Stimulated activated CD8-positive, alpha-beta memory T cell treated with anti-CD3 and anti-CD28 coated beads, Interleukin-7, amount 100 ng/mL, for 1 hour (primary cell): Measurements from ENCODE around the gene KRTAP5-7.
"Not testable (repeated sequence)": the region's sequence is repeated elsewhere in the genome, so short reads cannot be mapped to it uniquely, and the experiment has no call there.

Source experiments
- DNase-seq, 2 donors: peaks; one replicate each; pipeline ENCODE4 v3.0.0-alpha.2; 2020; ENCODE audit warnings: low read depth in 2 of 2

KRTAP5-7 gene

GRCh38 chr11:71526796-71527575, at the start of gene KRTAP5-7:
KRTAP5-7 (plus strand) TSS chr11:71527267; CDS start chr11:71527301, 34 bp downstream.
- not testable (repeated sequence) for DNase-seq

DNA sequence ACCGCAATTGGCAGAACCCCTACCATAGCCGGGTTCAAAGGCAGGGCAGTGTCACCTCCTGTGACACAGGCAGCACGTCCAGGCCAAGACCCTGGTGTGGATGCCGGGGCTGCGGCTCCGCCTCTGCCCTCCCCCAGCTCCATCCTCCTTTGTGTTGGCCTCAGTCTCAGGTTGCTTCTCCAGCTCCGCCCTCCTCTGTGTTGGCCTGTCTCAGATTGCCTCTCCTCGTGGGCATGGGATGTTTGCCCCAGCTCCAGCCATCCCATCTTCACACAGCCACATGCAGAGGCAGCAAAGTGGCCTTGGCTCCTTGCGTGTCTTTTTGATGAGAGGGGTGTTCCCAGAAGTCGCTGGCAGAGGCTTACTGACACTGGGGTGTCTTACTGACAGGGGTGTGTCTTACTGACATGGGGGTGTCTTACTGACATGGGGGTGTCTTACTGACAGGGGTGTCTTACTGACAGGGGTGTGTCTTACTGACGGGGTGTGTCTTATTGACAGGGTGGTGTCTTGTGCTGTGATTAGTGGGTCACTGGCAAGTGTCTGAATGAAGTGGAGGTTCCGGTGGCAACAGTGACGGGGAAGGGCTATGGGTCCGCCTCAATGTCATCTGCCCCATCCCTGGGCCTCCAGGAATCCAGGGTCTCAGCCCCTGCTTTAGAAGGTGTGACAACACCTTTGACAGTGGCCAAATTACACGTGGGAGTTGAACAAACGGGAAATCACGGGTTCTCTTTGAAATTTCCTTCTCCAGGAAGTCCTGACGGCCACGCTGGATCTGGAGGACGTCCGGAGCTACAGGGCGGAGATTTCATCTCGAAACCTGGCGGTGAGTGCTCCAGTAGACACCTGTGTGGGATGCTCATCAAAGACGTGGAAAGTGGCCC, 49.2 kb upstream of the KRTAP5-7 start:
- no peak for DNase-seq

DNA sequence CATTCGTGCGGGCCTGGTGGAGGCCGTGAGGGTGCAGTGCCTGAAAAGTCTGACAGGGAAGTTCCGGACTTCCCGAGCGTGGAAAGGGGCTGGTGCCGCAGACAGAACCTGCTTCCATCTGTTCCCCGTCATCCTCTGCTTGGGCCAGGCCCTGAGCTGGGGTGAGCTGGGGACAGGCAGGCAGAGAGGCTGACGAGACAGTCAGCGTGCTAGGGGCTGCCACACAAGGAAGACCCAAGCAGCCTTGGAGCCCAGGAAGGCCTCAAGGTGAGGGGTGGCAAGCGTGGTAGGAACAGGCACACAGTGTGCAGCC, 48.6 kb upstream of the KRTAP5-7 start:
- no peak for DNase-seq

DNA sequence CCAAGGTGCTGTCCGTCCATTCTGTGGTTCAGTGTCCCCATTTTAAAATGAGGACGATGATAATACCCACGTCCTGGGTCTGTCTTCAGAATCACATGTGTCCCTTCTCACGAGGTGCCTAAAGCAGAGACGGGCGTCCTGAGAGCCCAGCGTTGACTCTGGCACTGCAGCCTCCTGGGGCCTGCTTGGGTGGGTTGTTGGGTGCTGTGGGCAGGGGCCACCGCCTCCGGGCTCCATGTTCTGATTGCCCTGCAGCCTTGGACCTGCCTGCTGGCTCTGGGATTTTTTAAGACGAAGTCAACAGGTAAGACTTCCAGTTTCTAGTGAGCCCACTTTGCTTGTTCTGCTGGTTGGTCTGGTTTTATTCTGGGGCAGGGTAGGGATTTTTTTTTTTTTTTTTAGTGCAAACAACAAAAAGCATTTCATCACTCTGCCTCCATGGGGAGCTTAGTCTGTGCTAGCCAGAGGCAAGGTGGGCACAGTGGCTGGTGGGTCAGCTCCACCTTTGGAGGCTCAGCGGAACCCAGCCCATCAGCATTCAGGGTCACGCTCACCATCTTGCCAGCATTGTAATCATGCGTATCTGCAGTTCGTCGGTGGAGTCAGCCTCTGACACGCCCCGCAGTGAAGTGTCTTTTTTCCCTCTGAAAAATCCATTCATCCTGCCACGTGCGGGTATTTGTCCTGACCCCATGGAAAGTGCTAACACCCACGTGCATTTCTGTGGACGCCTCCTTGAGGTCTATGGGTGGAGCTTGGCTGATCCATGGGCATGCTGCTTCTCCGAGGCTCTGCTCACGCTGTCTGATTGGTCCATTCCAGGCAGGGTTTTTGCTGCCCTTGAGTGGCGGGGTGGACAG, 45.7 kb upstream of the KRTAP5-7 start:
- no peak for DNase-seq

GRCh38 chr11:71482216-71482615, 44.9 kb upstream of the KRTAP5-7 start:
- DNase-seq, result no peak

DNA sequence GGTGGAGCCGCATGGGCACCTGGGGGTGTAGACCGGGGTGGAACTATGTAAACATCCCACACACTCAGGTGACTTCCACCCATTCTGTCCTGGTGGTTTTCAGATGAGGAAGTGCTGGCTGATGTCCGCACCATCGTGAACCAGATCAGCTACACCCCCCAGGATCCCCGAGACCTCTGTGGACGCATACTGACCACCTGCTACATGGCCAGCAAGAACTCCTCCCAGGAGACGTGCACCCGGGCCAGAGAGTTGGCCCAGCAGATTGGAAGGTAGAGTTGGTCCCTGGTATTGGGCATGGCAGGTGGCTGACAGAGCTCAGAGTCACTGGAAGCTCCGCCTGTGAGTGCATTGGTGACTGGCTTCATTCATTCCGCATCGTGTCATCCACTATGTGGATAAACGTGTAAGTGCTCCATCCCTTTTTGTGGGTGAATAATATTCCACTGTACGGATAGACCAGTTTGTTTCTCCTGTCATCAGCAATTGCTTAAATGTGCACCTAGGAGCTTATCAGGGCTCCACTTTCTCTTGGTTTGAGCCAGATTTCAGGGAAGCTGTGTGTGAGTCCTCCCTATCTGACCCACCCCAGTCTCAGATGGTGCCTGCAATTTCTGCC, 44.2 kb upstream of the KRTAP5-7 start:
- no peak for DNase-seq

GRCh38 chr11:71483692-71484091, 43.4 kb upstream of the KRTAP5-7 start:
- no peak for DNase-seq

GRCh38 chr11:71484248-71485062, 42.6 kb upstream of the KRTAP5-7 start:
- no peak for DNase-seq

GRCh38 chr11:71485063-71485399, 42.0 kb upstream of the KRTAP5-7 start:
- DNase-seq, result no peak

GRCh38 chr11:71485466-71485865, 41.6 kb upstream of the KRTAP5-7 start:
- no peak for DNase-seq

- DNase-seq, result no peak
Measured at GRCh38 chr11:71486320-71486719, 40.7 kb upstream of the KRTAP5-7 start.

DNA sequence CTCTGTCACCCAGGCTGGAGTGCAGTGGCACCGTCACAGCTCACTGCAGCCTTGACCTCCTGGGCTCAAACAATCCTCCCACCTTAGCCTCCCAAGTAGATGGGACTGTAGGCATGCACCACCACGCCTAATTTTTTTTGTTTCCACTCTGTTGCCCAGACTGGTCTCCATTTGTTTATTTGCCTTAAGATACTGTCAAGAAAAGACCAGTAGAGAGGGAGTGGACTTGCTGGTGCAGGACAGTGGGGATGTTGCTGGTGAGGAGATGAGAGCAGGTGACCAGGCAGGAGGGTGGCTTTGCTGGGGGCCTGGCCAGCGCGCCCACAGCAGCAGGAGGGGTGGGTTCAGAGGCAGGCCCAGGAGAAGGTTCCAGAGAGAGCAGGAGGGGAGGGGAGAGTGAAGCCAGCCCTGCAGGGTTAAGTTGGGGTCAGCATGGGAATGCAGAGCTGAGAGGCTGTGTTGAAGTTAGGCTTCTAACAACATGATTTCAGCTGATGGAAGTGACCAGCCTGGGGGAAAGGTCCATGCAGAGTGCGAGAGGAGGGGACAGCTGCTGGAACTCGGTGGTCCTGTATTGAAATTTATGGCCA, 38.3 kb upstream of the KRTAP5-7 start:
- no peak for DNase-seq

DNA sequence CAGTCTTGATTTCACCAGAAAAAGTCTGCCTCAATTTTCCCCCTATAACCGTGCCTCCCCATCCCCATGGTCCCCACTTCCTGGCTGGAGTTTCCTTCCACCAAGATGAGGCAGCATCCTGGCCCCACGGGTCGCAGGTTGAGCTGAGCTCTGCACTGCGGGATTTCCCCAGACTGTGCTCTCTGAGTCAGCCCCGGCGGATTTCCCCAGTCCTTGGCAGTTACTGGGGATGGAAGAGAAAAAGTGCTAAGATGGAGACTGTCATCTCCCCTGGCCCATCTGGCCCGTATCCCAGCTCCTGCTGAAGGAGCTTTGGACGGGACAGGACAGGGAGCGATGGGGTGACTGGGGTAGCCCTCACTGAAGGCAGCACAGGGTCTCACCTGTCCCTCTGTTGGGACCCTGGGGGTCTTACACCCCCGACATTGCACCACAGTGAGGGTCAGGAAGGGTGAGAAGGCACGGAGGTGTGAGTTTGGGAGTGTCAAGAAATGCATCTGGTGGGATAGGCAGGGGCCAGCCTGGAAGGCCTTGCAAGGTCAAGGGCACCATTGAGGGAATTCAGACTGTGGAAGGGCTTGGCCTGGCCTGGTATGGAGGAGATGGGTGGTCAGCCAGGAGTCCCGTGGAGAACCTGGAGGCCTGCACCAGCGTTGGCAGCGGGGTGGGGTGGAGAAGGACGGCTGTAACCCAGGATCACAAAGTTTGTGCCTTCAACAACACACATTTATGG, 37.6 kb upstream of the KRTAP5-7 start:
- DNase-seq, result no peak

DNA sequence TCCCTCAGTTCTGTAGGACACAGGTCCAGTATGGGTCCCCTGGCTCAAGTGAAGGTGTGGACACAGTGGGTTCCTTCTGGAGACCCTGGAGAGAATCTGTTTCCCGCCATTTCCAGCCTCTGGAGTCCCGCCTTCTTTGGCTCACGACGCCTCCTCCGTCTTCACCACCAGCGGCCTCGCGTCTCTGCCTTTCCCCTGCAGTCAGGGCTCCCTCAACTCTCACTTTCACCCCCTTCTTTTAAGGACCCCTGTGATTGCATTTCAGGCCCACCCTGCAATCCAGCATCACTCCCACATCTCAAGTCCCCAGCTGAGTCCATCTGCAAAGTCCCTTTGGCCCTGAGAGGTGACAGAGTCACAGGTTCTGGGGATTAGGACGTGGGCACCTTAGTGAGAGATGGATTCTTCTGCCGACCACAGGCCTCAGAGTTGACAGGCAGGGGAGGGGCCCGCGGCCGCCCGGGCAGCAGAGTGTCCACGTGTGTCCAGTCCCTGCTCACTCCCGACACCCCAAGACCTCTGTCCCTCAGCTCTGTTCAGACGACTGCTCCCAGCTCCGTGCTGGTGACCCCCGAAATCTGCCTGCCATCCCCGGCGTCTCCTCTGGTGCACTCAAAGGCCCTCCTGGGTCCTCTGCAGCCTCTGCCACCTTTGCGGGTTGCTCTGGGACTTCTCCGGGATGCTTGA, 36.9 kb upstream of the KRTAP5-7 start:
- no peak for DNase-seq

DNA sequence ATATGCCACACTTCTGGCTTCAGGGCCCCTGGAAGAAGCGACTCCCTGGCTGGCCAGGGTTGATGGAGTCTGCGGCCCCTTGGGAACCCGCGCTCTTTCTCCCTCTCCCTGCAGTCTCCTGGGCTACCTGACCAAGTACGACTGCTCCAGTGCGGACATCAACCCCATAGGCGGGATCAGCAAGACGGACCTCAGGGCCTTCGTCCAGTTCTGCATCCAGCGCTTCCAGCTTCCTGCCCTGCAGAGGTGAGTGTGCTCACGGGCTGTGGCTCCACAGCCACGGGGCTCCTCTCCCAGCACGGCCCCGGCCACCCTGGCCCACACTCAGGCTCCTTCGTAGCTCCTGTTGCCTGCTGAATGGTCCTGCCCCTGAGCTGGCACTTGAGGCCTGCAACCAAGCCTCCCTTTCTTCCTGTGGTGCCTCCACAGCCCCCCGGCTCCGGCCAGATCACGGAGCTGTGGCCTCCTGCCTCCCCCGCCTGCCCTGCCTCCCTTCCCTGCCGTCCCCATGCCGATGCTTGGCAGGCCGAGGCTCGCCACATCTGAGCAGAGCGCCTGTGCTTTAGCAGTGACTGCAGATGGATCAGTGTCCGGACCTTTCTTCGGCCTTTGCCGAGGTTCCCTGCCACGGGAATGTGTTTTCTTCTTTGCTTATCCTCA, 36.2 kb upstream of the KRTAP5-7 start:
- DNase-seq, result no peak

GRCh38 chr11:71491531-71491930, 35.5 kb upstream of the KRTAP5-7 start:
- DNase-seq, result no peak

DNA sequence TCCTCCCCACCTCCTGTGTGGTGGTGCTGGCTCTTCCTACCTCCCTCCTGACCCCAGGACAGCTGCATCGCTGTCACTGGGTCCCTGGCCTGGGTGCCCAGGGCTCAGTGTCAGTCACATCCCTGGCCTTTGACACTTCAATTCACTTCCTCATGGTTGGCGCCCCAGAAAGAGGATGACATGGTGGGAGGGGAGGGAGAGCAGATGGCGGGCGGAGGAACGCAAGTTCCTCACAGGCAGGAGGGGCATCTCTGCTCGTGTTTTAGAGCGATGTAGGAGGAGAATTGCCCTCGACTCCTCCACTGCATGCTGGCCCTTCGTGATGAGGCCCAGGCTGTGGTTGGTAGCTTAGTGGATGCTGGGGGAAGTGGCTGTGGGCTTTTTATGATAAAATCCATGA, 35.1 kb upstream of the KRTAP5-7 start:
- DNase-seq, result no peak
